Thyroid gland (tissue), 4 donors: ENCODE data around the gene NME8. TPM values are rescaled to one million over a fixed set of nuclear protein-coding genes. Genes with fewer than 3 reads are reported as not detected.

Source experiments
- DNase-seq, 2 donors: peaks; one replicate each; pipeline ENCODE4 v3.0.0-alpha.2; 2019
- H3K27ac ChIP-seq, 3 donors: fragments of 200-600 bp; sonication (generic); 1 replicate in 2 of 3; 2 replicates in 1 of 3; pipeline ENCODE4 v1.5.1; 2016 to 2019; ENCODE audit warnings: mild to moderate bottlenecking in 1 of 3, moderate library complexity in 1 of 3
- H3K27me3 ChIP-seq: fragments of 200-600 bp; sonication (generic); one replicate; pipeline ENCODE4 v1.5.1; 2019
- H3K36me3 ChIP-seq, 2 donors: fragments of 200-600 bp; sonication (generic); one replicate each; pipeline ENCODE4 v1.5.1; 2016 to 2019
- H3K4me1 ChIP-seq, 2 donors: fragments of 200-600 bp; sonication (generic); one replicate each; pipeline ENCODE4 v1.5.1; 2017 to 2019
- H3K4me3 ChIP-seq, 3 donors: fragments of 200-600 bp; sonication (generic); replicated peaks in 1 of 3; 1 replicate in 2 of 3; 2 replicates in 1 of 3; pipeline ENCODE4 v1.5.1; 2016; ENCODE audit warnings: mild to moderate bottlenecking in 1 of 3
- H3K9me3 ChIP-seq: fragments of 200-600 bp; sonication (generic); one replicate; pipeline ENCODE4 v1.5.1; 2017
- CTCF ChIP-seq, 6 experiments: fragments of 200-600 bp in 3 of 6; fragments of 450-650 bp in 3 of 6; sonication (generic) in 3 of 6; IDR thresholded peaks; one replicate each; pipeline ENCODE4 v1.5.1; 2016 to 2019; ENCODE audit warnings: antibody characterized with exemption in 6 of 6, mild to moderate bottlenecking in 2 of 6, inconsistent platforms in 1 of 6, moderate library complexity in 1 of 6
- POLR2A ChIP-seq, 2 donors: fragments of 450-650 bp; IDR thresholded peaks; one replicate each; pipeline ENCODE4 v1.6.1; 2017; ENCODE audit warnings: antibody characterized with exemption in 2 of 2, mild to moderate bottlenecking in 2 of 2, moderate library complexity in 1 of 2
- WGBS, 2 donors: methylation state at CpG; one replicate each; pipeline ENCODE4 v1.1.5; 2017; 5-methylcytosine and 5-hydroxymethylcytosine counted together
- intact Hi-C: fragments of 100-400 bp; cut with DNase I; formaldehyde crosslinking; loops from one replicate; pipeline ENCODE4 v1.15.1; 2023
- total RNA-seq, 4 donors: library from RNA; depleted of rRNA; stranded (reverse); fragments of >200 nt; gene quantifications; one replicate each; pipeline ENCODE4 v1.2.3, GENCODE V29; 2016

The NME8 gene
- total RNA-seq, 4 donors from 2014 or later: 2.6 TPM; not detected in 3

DNA sequence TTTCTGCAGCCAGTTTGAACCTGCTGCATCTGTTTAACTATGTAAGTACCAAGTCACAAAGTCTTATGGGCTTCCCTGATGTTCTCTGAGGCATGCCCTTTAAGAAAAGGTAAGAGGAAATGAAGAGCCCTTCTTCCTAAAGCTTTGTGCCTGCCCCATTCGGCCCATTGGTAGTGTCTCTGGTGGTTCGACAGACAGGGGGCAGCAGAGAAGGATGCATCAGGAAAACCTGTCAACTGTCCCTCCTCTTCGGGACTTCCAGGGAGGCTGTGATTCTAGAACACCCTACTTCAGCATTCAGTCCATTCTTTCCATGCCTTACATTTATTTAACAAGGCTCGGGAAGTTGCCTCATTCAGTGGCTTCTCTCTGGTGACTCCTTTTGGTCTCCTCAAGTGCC is 70.1 kb downstream of the NME8 start:
- no peaks in the 10 kb centered on the region for H3K36me3 ChIP-seq
- WGBS, 2 donors: 48 to 63% methylated on average over 4 of the region's 4 CpGs
- no peak overlapping the region for H3K27ac ChIP-seq
- H3K9me3 ChIP-seq: no peaks in the 10 kb centered on the region
- no peaks in the 10 kb centered on the region for H3K27me3 ChIP-seq
- intact Hi-C loops: loop anchor here (10.0 kb wide), 1 partner anchor 186 kb away; no protein-coding TSS in a partner anchor
- H3K4me1 ChIP-seq: peaks cover 21 to 29% of the 10 kb centered on the region in 2 donors
- no peak for TF ChIP-seq CTCF (IDR thresholded peaks at IDR 0.05)
- TF ChIP-seq POLR2A (IDR thresholded peaks at IDR 0.05): no peak
- no peak overlapping the region for H3K4me3 ChIP-seq
- no peak for DNase-seq

GRCh38 chr7:37920305-37920848 is 72.0 kb downstream of the NME8 start, which contains the start of gene EPDR1:
TSS of gene EPDR1 (plus strand) at chr7:37920640. CDS start at chr7:37920940, 300 bp downstream.
- Histone ChIP-seq H3K4me1 (peaks cover 26 to 40% of the 10 kb centered on the region in 2 donors), H3K4me3 (peak within 1 kb of the TSS; percentile 37 to 64 (median 56)), H3K27ac (peak within 1 kb of the TSS; percentile 89 to 98 (median 96)), H3K9me3 (no peaks in the 10 kb centered on the region), H3K36me3 (no peaks in the 10 kb centered on the region), H3K27me3 (no peaks in the 10 kb centered on the region)
- 27 to 35% methylated on average over 8 to 9 of the region's 22 CpGs for WGBS, 2 donors
- DNase-seq: peak; percentile 84 to 85
- intact Hi-C loops: no loop called here
- TF ChIP-seq POLR2A (IDR thresholded peaks at IDR 0.05): peak; percentile 29 to 87
- peak in 4 of 6 experiments; percentile 42 to 59 (median 48) for TF ChIP-seq CTCF (IDR thresholded peaks at IDR 0.05)

DNA sequence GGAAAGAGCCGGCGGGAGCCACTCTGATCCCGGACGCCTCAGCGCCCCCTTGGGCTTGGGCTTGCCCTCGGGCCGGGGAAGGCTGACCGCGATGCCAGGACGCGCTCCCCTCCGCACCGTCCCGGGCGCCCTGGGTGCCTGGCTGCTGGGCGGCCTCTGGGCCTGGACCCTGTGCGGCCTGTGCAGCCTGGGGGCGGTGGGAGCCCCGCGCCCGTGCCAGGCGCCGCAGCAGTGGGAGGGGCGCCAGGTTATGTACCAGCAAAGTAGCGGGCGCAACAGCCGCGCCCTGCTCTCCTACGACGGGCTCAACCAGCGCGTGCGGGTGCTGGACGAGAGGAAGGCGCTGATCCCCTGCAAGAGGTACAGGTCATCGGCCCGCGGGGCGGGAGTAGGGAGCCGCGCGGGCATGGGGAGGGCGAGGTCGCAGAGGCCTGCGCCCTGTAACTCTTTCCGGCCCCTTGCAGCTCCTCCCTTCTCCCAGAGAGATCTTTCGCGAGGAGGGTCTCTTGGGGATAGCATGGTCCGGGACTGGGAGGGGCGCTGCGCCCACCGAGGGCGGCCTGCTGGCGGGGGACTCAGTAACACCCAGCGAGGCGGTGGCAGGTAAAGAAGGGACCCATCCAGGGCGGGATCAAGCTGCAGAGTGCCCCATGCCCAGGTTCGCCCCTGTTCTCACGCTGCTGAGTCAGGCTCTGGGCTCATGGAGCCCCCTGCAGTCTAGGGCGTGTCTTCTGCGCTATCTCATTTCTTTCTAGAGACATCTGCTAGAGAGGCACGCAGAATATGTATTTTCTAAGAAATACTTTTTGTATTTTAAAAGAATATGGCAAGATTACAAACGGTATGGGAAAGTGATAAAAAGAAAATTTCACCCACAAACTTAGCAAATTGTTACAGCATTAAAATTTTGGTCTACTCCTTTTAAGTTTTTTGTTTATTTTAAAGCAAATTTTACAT is 72.7 kb downstream of the NME8 start:
- Histone ChIP-seq H3K27me3 (no peaks in the 10 kb centered on the region), H3K4me3 (peak overlapping the region; percentile 37 to 64 (median 56)), H3K4me1 (peaks cover 22 to 32% of the 10 kb centered on the region in 2 donors), H3K9me3 (no peaks in the 10 kb centered on the region), H3K36me3 (no peaks in the 10 kb centered on the region), H3K27ac (peak overlapping the region; percentile 89 to 98 (median 96))
- peak; percentile 55 to 57 for DNase-seq
- intact Hi-C loops: no loop called here
- WGBS, 2 donors: 3 to 4% methylated on average over 18 to 22 of the region's 63 CpGs
- peak in 1 of 2 donors; percentile 59 for TF ChIP-seq POLR2A (IDR thresholded peaks at IDR 0.05)
- peak in 1 of 6 experiments; percentile 16 for TF ChIP-seq CTCF (IDR thresholded peaks at IDR 0.05)

DNA sequence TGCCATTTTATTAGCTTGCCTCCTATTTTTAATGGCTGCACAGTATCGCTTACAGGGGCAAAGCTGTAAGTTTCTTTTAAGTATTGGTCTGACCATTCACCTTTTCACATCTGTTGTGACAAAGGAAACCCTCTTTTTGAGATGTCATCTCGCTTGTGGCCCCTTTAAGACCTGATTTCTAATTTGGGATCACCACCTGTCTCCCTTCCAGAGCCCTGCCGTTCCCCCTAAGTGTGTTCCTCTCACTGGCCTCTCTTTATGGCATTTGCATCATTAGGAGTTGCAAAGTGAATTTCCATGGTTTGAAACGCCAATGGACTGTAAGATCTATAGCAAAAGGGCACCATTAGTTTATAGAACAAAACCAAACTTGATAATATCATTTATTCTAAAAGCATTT is 73.5 kb downstream of the NME8 start:
- Histone ChIP-seq H3K4me1 (peaks cover 26 to 28% of the 10 kb centered on the region in 2 donors), H3K27me3 (no peaks in the 10 kb centered on the region), H3K27ac (peak overlapping the region in 1 of 3 donors; percentile 98), H3K9me3 (no peaks in the 10 kb centered on the region), H3K4me3 (peak overlapping the region in 1 of 3 donors; percentile 64), H3K36me3 (no peaks in the 10 kb centered on the region)
- 89 to 90% methylated on average over 4 of the region's 4 CpGs for WGBS, 2 donors
- intact Hi-C loops: no loop called here
- TF ChIP-seq POLR2A (IDR thresholded peaks at IDR 0.05) (no peak), CTCF (IDR thresholded peaks at IDR 0.05) (no peak)
- no peak for DNase-seq
